ENCODE data around the gene IFI6.

Gene IFI6

DNA sequence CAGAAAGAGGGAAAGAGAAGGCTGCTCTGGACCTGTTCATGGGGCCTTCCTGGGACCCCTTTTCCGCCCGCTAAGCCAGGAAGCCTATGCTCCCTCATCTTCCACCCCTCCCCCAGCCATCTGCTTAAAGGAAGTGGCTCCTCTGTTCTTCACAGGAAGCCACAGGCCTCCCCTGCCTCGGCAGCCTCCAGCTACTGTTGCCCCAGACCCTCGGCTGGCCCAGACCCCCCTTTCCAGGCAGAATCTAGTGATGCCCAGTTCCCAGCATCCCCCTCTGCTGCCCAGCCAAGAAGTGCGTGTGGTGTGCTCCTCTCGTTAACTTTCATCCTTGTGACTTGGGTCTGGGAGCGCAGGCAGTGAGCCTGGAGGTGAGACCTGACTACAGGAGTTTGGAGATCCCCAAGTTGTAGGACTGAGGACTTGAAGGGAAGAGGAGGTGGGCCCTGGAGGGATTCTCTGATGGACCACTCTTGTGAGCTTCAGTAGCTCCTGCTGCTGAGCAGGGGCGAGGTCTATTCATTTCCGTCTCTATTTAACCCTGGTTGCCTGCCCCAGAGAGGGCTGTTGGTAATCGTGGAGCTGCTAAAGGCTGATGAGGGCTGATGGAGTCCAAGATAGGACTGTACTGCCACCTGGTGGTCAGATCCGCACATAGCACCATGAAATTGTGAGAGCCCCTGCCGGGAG, 9.1 kb downstream of the IFI6 start:
- no peaks in the 10 kb centered on the region for H3K9me3 Mint-ChIP-seq
- peaks cover 26% of the 10 kb centered on the region for H3K4me1 Mint-ChIP-seq

DNA sequence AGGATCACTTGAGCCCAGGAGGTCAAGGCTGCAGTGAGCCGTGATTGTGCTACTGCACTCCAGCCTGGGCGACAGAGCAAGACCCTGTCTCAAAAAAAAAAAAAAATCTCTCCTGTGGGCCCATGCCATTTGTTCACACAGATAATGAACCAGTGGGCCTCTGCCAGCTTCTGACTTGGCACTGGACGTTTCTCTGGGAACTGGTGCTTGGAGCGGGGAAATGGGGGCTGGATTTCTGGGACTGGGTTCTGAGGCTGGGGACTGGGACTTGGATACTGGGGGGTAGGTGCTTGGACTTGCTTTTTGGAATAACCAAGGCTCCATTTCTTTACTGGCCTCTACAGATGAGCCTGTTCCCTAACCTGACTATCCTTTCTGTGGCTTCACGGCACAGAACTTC, 9.7 kb downstream of the IFI6 start:
- H3K4me1 Mint-ChIP-seq, result peaks cover 26% of the 10 kb centered on the region
- H3K9me3 Mint-ChIP-seq, result no peaks in the 10 kb centered on the region
- H3K27me3 Mint-ChIP-seq (ENCODE audit: low read depth), result peaks cover 4% of the 10 kb centered on the region
- TF ChIP-seq, protein P1, sequence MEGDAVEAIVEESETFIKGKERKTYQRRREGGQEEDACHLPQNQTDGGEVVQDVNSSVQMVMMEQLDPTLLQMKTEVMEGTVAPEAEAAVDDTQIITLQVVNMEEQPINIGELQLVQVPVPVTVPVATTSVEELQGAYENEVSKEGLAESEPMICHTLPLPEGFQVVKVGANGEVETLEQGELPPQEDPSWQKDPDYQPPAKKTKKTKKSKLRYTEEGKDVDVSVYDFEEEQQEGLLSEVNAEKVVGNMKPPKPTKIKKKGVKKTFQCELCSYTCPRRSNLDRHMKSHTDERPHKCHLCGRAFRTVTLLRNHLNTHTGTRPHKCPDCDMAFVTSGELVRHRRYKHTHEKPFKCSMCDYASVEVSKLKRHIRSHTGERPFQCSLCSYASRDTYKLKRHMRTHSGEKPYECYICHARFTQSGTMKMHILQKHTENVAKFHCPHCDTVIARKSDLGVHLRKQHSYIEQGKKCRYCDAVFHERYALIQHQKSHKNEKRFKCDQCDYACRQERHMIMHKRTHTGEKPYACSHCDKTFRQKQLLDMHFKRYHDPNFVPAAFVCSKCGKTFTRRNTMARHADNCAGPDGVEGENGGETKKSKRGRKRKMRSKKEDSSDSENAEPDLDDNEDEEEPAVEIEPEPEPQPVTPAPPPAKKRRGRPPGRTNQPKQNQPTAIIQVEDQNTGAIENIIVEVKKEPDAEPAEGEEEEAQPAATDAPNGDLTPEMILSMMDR (IDR thresholded peaks at IDR 0.05; ENCODE audit: unreplicated experiment in 3 of 3), result no peak
- no peaks in the 10 kb centered on the region for H3K36me3 Mint-ChIP-seq (ENCODE audit: low read depth)
- H3K27ac Mint-ChIP-seq, result peak overlapping the region; percentile 19 to 86 (median 53)
- H3K4me3 Mint-ChIP-seq, result peak overlapping the region in 1 of 3 experiments; percentile 38

More for the DNA sequence above, 9.1 kb downstream of the IFI6 start:
- H3K4me3 Mint-ChIP-seq, result peak overlapping the region; percentile 0 to 38 (median 12)
- peak overlapping the region; percentile 19 to 86 (median 53) for H3K27ac Mint-ChIP-seq
- TF ChIP-seq, protein P1 (IDR thresholded peaks at IDR 0.05; ENCODE audit: unreplicated experiment in 3 of 3), result peak; percentile 81 to 85 (median 82)
- no peaks in the 10 kb centered on the region for H3K36me3 Mint-ChIP-seq (ENCODE audit: low read depth)
- H3K27me3 Mint-ChIP-seq (ENCODE audit: low read depth), result peaks cover 4% of the 10 kb centered on the region

DNA sequence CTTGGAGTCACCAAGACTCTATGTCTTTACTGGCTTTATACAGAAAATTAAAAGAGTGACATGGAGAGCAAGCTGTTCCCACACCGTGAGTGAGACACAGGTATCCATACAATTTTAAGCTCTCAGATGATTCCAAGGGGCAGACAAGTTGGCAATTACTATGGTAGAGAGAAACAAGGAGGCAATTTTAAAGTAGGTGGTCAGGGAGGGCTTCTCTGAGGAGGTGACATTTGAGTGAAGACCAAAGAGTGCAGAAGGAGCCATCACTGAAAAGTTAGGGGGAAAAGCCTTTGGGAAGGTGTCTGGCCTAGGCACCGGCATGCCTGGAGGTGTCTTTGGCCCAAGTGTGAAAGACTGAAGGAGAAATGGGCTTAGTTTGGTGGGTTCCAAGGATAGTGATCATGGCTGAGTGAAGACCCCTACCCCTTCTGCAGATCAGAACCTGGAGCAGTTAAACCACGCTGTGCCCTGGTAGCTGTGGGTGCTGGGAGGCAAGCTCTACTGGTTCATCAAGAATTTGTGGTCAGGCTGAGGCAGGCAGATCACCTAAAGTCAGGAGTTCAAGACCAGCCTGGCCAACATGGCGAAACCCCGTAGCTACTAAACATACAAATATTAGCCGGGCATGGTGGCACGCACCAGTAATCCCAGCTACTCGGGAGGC, 10.4 kb downstream of the IFI6 start:
- H3K27me3 Mint-ChIP-seq (ENCODE audit: low read depth), result peaks cover 4% of the 10 kb centered on the region
- H3K4me1 Mint-ChIP-seq, result peaks cover 26% of the 10 kb centered on the region
- H3K9me3 Mint-ChIP-seq, result no peaks in the 10 kb centered on the region
- TF ChIP-seq, protein P1 (IDR thresholded peaks at IDR 0.05; ENCODE audit: unreplicated experiment in 3 of 3), result no peak
- H3K36me3 Mint-ChIP-seq (ENCODE audit: low read depth), result no peaks in the 10 kb centered on the region
- H3K4me3 Mint-ChIP-seq, result peak overlapping the region in 2 of 3 experiments; percentile 24 to 28
- H3K27ac Mint-ChIP-seq, result peak overlapping the region in 2 of 3 experiments; percentile 16 to 19

DNA sequence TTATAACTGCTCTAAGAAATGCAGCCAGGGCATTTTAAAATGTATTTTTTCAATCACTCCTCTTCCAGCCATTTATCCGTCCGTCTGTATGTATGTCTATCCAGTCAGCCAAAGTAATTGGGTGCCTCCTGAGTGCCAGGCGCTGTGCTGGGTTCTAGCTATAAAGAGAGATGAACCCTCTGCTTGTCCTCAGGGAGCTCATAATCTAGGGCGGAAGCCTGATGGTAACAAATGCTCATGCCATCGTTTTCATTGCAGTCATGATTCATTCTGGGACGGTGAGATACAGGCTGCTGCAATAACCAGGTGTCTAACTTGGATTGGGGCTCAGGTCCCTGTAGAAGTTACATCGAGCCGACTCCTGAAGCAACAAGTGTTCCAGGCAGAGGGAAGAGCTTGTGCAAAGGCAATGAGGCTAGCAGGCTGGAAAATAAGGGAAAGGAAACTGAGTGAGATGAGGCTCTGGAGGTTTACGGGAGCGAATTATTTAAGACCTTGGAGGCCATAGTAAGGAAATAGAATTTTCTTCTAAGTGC, 11.6 kb downstream of the IFI6 start:
- peaks cover 35% of the 10 kb centered on the region for H3K4me1 Mint-ChIP-seq
- peak overlapping the region; percentile 25 to 78 (median 31) for H3K27ac Mint-ChIP-seq
- H3K4me3 Mint-ChIP-seq, result peak overlapping the region; percentile 82 to 88 (median 83)
- TF ChIP-seq, protein P1 (IDR thresholded peaks at IDR 0.05; ENCODE audit: unreplicated experiment in 3 of 3), result no peak
- peaks cover 4% of the 10 kb centered on the region for H3K27me3 Mint-ChIP-seq (ENCODE audit: low read depth)
- no peaks in the 10 kb centered on the region for H3K9me3 Mint-ChIP-seq
- H3K36me3 Mint-ChIP-seq (ENCODE audit: low read depth), result no peaks in the 10 kb centered on the region

DNA sequence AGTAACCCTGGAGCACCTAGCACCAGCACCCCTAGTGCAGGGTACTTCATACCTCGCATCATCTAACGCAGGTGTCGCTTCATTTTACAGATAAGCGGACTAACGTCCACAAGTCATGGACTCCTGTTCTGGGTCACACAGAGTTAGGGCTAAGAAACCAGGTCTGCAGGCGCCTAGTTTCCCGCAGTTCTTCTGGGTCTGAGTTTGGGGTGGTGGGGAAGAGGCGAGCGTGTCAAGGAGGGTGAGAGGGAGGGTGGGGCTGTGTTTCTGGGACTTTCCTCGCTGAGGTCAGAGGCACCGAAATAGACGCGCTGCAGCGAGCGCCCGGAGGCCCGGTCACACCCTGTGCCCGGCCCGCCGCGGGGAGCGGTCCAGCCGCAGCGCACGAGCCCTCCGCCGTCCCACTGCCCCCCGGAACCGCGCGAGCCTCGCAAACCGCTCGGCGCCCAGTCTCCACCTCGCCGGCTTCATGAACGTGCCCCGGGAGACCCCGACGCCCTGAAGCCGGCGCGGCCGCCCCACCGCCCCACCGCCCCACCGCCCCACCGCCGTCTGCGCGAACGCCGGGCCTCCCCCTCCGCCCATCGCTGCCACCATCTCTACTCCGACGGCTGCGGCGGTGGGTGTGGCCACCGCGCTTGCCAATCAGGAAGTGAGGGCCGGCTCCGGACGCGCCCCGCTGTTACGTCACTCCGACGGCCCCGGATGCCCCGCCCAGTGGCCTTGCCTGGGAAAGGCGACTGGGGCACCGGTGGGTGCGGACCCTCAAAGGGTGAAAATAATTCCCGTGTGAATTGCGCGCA, 12.3 kb downstream of the IFI6 start:
- H3K36me3 Mint-ChIP-seq (ENCODE audit: low read depth), result no peaks in the 10 kb centered on the region
- peaks cover 4% of the 10 kb centered on the region for H3K27me3 Mint-ChIP-seq (ENCODE audit: low read depth)
- TF ChIP-seq, protein P1 (IDR thresholded peaks at IDR 0.05; ENCODE audit: unreplicated experiment in 3 of 3), result no peak
- H3K9me3 Mint-ChIP-seq, result no peaks in the 10 kb centered on the region
- H3K4me3 Mint-ChIP-seq, result peak overlapping the region; percentile 82 to 88 (median 83)
- H3K27ac Mint-ChIP-seq, result peak overlapping the region; percentile 22 to 78 (median 40)
- H3K4me1 Mint-ChIP-seq, result peaks cover 41% of the 10 kb centered on the region
